ENCODE data around the gene DNAH2. TPM values are rescaled to one million over a fixed set of nuclear protein-coding genes. Genes with fewer than 3 reads are reported as not detected.

Gene DNAH2
- total RNA-seq, 1 experiment from 2014 or later: not detected

DNA sequence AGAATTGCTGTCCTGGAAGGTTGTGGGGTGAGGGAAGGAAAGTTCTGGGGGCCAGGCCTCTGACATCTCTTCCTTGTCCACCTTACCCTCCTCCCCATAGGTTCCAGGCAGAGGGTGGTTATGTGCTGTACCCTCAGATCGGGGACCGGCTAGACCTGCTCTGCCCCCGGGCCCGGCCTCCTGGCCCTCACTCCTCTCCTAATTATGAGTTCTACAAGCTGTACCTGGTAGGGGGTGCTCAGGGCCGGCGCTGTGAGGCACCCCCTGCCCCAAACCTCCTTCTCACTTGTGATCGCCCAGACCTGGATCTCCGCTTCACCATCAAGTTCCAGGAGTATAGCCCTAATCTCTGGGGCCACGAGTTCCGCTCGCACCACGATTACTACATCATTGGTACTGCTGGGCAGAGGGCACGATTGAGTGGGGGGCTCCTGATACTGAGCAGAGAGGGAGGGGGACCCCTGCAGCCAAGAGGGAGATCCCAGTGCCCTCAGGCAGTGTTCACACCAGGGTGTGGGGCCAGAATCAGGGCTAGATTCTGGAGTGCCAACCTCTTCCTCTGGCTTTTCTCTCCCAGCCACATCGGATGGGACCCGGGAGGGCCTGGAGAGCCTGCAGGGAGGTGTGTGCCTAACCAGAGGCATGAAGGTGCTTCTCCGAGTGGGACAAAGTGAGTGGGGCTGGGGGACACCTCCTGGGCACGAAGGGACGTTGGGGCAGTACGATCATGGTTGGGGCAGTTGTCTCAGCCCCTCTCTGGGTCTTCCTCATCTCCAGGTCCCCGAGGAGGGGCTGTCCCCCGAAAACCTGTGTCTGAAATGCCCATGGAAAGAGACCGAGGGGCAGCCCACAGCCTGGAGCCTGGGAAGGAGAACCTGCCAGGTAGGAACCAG is 9.4 kb upstream of the DNAH2 start:
- H3K9me3 ChIP-seq (replicated peaks): no peaks in the 10 kb centered on the region
- H3K27me3 ChIP-seq (replicated peaks): peaks cover 51% of the 10 kb centered on the region
- H3K27ac ChIP-seq: no peak overlapping the region
- no peak for DNase-seq (ENCODE audit: low read depth in 1 of 2, low spot score in 2 of 2)
- no peak overlapping the region for H3K4me3 ChIP-seq
- H3K36me3 ChIP-seq: no peaks in the 10 kb centered on the region
- H3K4me1 ChIP-seq (replicated peaks): peaks cover 7% of the 10 kb centered on the region

DNA sequence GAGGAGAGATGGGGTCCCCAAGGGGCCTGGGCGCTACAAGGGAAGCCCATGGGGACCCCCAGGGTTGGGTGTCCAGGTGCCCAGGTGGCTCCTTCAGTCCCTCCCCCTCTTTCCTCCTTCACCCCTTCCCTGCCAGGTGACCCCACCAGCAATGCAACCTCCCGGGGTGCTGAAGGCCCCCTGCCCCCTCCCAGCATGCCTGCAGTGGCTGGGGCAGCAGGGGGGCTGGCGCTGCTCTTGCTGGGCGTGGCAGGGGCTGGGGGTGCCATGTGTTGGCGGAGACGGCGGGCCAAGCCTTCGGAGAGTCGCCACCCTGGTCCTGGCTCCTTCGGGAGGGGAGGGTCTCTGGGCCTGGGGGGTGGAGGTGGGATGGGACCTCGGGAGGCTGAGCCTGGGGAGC is 8.5 kb upstream of the DNAH2 start:
- Histone ChIP-seq H3K4me1 (replicated peaks) (peaks cover 7% of the 10 kb centered on the region), H3K4me3 (no peak overlapping the region), H3K36me3 (no peaks in the 10 kb centered on the region), H3K27me3 (replicated peaks) (peaks cover 53% of the 10 kb centered on the region), H3K27ac (no peak overlapping the region), H3K9me3 (replicated peaks) (no peaks in the 10 kb centered on the region)
- DNase-seq (ENCODE audit: low read depth in 1 of 2, low spot score in 2 of 2): no peak

GRCh38 chr17:7710301-7710700 is 7.2 kb upstream of the DNAH2 start:
- H3K4me3 ChIP-seq: no peak overlapping the region
- H3K9me3 ChIP-seq (replicated peaks): no peaks in the 10 kb centered on the region
- peaks cover under 1% of the 10 kb centered on the region; the same call in 1 of the 2 replicates for H3K4me1 ChIP-seq (replicated peaks)
- DNase-seq (ENCODE audit: low read depth in 1 of 2, low spot score in 2 of 2): no peak
- H3K27me3 ChIP-seq (replicated peaks): peaks cover 47% of the 10 kb centered on the region
- no peaks in the 10 kb centered on the region for H3K36me3 ChIP-seq
- H3K27ac ChIP-seq: no peak overlapping the region

DNA sequence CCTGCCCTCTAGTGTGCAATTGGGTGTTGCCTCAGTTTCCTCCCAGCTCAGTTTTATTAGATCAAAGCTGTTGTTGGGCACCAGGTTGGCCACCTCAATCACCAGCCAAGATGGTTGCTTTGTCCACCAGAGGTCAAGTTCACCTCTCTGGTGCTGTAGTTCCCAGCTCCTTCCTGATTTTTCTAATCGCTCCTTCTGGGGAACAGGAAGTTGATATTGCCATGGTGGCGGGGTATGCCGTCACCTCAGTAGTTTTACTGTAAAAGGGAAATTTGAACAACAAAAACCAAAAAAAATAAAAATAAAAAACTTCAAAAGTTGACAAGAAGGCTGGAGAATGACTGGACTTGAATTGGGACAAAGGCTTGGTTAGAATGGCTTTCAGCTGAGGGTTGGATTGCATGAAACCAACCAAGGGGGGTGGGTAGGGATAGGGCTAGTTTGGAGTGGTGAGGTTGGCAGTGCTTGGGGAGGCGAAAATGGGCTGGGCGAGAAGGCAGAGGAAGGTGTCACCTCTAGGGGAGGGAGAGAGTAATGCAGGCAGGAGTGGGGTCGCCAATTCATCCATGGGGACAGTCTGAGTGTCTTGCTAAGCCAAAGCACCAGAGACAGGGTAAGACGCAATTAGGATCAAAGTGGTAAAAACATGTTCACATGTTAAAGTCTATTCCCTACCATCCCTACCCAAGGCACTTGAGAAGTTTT is 6.3 kb upstream of the DNAH2 start:
- no peak overlapping the region for H3K4me3 ChIP-seq
- no peaks in the 10 kb centered on the region for H3K4me1 ChIP-seq (replicated peaks)
- peaks cover 39% of the 10 kb centered on the region for H3K27me3 ChIP-seq (replicated peaks)
- H3K9me3 ChIP-seq (replicated peaks): no peaks in the 10 kb centered on the region
- H3K36me3 ChIP-seq: no peaks in the 10 kb centered on the region
- H3K27ac ChIP-seq: no peak overlapping the region
- DNase-seq (ENCODE audit: low read depth in 1 of 2, low spot score in 2 of 2): no peak

DNA sequence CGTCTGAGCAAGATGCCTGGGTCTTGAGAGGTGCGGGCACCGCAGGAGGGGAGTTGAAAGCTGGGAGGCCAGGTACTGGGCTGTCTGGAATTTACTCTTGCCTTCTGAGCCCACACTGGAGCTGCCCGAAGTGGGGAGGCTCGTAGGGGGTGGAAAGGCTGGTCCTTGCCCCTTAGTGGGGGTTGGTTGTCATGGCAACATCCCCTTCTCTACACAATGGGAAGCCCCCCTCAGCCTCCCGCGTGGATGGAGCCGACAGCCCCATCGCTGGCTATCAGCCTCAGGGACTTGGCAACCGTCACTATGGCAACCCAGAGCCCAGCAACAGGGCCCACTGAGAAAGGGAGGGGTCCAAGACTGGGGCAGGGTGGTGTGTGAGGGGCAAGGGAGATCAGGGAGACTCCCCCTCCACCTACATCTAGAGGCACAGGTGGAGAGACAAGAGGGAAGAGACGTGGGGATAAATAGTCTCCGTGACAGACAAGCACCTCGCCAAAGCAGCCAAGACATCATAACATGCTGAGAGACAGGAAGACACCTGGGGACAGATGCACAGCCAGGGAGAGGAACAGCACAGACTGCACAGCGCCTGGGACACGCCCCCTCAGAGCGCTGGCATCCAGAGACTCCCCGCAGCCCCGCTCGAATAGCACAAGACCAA is 5.3 kb upstream of the DNAH2 start:
- Histone ChIP-seq H3K27me3 (replicated peaks) (peaks cover 30% of the 10 kb centered on the region), H3K4me1 (replicated peaks) (peaks cover 6% of the 10 kb centered on the region), H3K27ac (no peak overlapping the region), H3K36me3 (no peaks in the 10 kb centered on the region), H3K4me3 (no peak overlapping the region), H3K9me3 (replicated peaks) (no peaks in the 10 kb centered on the region)
- no peak for DNase-seq (ENCODE audit: low read depth in 1 of 2, low spot score in 2 of 2)

DNA sequence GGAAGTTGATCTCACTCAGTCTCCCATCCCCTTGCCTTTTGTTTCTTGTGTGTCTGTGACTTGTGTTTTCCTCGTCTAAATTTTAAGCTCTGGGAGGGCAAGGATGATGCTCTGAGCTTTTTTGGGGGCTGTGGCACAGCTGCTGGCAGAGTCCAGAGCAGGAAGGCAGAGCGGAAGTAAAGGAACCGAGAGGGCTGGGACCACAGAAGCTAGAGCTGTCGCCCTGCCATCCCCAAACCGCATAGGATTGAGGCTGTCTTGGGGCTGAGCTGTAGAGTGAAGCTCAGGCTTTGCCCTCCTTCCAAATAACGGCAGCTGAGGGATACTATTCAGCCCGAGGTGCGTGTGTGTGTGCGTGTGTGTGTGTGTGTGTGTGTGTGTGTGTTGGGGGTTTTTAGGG is 3.8 kb upstream of the DNAH2 start:
- Histone ChIP-seq H3K27me3 (replicated peaks) (peaks cover 44% of the 10 kb centered on the region), H3K4me3 (no peak overlapping the region), H3K36me3 (no peaks in the 10 kb centered on the region), H3K4me1 (replicated peaks) (peaks cover 11% of the 10 kb centered on the region), H3K9me3 (replicated peaks) (no peaks in the 10 kb centered on the region), H3K27ac (no peak overlapping the region)
- no peak for DNase-seq (ENCODE audit: low read depth in 1 of 2, low spot score in 2 of 2)

GRCh38 chr17:7714721-7715594 is 2.6 kb upstream of the DNAH2 start:
- H3K36me3 ChIP-seq: no peaks in the 10 kb centered on the region
- H3K4me3 ChIP-seq: no peak overlapping the region
- no peak for DNase-seq (ENCODE audit: low read depth in 1 of 2, low spot score in 2 of 2)
- no peaks in the 10 kb centered on the region for H3K9me3 ChIP-seq (replicated peaks)
- no peak overlapping the region for H3K27ac ChIP-seq
- H3K4me1 ChIP-seq (replicated peaks): peaks cover 11% of the 10 kb centered on the region
- peaks cover 53% of the 10 kb centered on the region for H3K27me3 ChIP-seq (replicated peaks)

- Histone ChIP-seq H3K9me3 (replicated peaks) (no peaks in the 10 kb centered on the region), H3K27ac (no peak overlapping the region), H3K4me1 (replicated peaks) (peaks cover 11% of the 10 kb centered on the region), H3K27me3 (replicated peaks) (peaks cover 52% of the 10 kb centered on the region), H3K4me3 (peak overlapping the region; percentile 45), H3K36me3 (no peaks in the 10 kb centered on the region)
- no peak for DNase-seq (ENCODE audit: low read depth in 1 of 2, low spot score in 2 of 2)
Measured at GRCh38 chr17:7715936-7716886, 1.3 kb upstream of the DNAH2 start.

DNA sequence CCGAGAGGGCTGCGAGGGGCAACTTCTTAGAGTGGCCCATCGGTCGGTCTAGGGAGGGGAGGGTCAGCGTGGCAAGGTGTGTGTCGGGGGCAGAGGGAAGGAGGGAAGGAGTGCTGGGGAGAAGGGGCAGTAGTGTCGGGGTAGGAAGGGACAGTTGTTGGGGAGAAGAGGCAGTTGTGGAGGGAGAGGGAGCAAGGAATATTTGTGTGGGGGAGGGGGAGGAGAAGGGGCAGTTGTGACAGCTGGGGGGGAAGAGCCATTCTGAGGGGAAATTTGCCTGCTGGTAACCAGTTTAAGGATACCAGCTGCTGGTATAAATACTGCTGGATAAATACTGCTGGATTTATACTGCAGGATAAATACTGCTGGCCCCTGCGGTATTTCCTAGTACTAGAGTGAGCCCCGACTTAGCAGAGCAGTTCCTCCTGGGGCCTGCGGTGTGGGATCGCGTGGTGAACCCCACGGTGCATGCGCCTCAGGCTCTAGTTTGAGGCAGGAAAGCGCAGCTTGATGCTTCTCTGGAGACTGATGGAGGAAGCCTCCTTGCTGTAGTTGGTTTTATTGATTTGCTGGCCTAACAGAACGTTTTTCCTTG is 309 bp downstream of the DNAH2 start:
- no peak overlapping the region for H3K27ac ChIP-seq
- H3K9me3 ChIP-seq (replicated peaks): no peaks in the 10 kb centered on the region
- H3K4me3 ChIP-seq: peak overlapping the region; percentile 45
- no peaks in the 10 kb centered on the region for H3K36me3 ChIP-seq
- DNase-seq (ENCODE audit: low read depth in 1 of 2, low spot score in 2 of 2): no peak
- H3K4me1 ChIP-seq (replicated peaks): peaks cover 11% of the 10 kb centered on the region
- H3K27me3 ChIP-seq (replicated peaks): peaks cover 43% of the 10 kb centered on the region

GRCh38 chr17:7719661-7720060 is 2.1 kb downstream of the DNAH2 start:
- peaks cover 11% of the 10 kb centered on the region for H3K4me1 ChIP-seq (replicated peaks)
- H3K27ac ChIP-seq: no peak overlapping the region
- no peak for DNase-seq (ENCODE audit: low read depth in 1 of 2, low spot score in 2 of 2)
- H3K9me3 ChIP-seq (replicated peaks): no peaks in the 10 kb centered on the region
- H3K36me3 ChIP-seq: no peaks in the 10 kb centered on the region
- H3K4me3 ChIP-seq: no peak overlapping the region
- peaks cover 31% of the 10 kb centered on the region for H3K27me3 ChIP-seq (replicated peaks)

DNA sequence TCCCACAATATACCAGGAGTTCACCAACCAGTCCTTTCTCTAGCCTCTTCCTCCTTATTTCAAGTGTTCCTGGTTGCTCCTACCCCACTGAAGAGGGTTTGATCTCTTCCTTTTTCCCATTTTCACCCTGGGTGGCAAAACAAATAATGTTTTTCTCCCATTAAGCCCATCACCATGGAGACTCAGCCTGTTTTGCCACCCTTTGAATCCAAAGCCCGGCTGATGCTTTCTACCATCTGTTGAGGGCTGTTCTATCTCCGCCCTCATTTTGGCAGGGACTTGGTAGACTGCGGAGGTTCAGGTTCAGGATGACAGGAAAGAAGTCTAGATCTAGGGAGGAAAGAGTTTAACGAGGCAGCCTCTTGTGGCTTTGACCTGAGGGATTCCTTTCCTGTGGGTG is 2.6 kb downstream of the DNAH2 start:
- Histone ChIP-seq H3K27ac (no peak overlapping the region), H3K4me1 (replicated peaks) (peaks cover 11% of the 10 kb centered on the region), H3K36me3 (no peaks in the 10 kb centered on the region), H3K4me3 (no peak overlapping the region), H3K27me3 (replicated peaks) (peaks cover 34% of the 10 kb centered on the region), H3K9me3 (replicated peaks) (no peaks in the 10 kb centered on the region)
- DNase-seq (ENCODE audit: low read depth in 1 of 2, low spot score in 2 of 2): no peak

GRCh38 chr17:7721612-7722011 is 4.1 kb downstream of the DNAH2 start:
- Histone ChIP-seq H3K4me3 (no peak overlapping the region), H3K36me3 (no peaks in the 10 kb centered on the region), H3K9me3 (replicated peaks) (no peaks in the 10 kb centered on the region), H3K27ac (no peak overlapping the region), H3K4me1 (replicated peaks) (peaks cover 8% of the 10 kb centered on the region), H3K27me3 (replicated peaks) (peaks cover 34% of the 10 kb centered on the region)
- DNase-seq (ENCODE audit: low read depth in 1 of 2, low spot score in 2 of 2): no peak
